Right forelimb (tissue), 1 donor: Measurements from ENCODE around the gene LRRC19.

Source experiments
- DNase-seq: peaks from one replicate; pipeline ENCODE4 v3.0.0-alpha.2; 2018

LRRC19 gene

DNA sequence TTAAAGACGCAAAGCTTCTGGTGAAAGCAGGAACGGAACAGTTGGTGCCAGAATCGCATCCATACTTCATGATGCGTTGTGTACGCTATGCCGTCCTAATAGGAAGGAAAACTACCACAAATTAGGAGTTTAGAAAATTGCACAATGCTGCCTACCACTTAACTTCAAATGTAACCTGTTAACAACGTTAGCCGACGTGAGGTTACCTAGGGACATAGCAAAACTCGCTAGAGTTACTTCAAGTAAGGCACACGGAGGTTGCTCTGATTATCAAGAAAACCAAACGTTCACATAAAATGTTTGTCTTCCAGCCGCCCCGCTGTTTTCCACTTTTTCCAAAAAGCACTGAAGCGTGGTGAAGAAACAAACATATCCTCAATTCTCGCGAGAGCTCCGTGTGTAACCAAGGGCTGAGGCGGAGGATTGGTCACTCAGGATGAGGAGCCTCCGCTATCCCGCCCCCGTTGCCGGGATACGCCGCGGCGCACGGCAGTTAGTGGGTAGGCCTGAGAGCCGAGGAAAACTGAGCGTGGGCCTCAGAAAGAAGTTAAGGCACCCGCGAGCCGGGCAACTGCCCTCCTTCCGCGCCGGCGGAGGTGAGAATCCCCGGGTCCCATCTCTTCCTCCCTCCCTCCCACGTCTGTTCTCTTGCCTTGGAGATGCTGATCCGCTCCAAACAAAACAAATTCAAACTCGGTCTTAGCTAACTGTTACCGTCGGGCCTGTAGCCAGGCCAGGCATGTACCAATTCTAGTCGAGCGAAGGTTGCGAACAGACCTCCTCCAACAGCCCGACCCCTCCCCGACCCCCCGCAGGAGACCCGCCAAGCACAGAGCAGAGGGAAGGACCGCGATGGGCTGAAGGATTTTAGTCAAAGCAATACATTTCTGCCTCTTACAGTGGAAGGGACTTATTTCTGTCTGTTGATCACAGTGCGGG is 49.3 kb downstream of the LRRC19 start, which contains the start of gene IFT74:
IFT74 (plus strand) TSS at position 492 of the 939 bp plus-strand sequence. CDS start 5,556 bp downstream, outside the sequence.
- DNase-seq: peak; percentile 97

DNA sequence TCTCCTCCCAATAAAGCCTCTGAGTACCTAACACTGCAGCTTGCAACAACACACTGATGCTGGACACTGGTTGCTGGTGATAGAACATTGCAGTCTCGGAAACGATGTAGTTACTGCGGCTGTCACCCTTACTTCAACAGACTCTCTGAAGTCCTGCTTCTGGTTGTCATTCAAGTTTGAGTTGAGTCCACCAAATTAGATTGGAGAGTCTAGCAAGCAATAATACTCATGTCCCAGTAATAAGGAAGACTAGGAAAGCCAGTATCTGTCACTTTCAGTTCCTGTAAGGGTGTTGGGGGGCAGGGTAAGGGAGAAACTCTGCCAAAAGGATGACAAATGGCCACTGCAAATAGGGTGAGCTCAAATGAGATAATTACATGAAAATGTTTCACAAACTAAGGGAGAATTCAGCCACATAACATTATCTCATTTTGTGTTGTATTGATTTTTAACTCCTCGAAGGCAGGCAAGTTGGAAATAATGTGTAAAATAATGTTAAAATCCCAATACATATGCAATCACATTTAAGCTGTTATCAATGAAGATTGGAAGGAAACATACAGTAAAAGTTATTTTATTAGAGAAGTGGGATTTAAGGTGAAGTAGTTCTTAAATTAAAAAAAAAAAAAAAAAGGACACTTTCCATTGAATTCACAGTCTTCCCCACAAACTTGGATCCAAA is 50.1 kb downstream of the LRRC19 start:
- no peak for DNase-seq

DNA sequence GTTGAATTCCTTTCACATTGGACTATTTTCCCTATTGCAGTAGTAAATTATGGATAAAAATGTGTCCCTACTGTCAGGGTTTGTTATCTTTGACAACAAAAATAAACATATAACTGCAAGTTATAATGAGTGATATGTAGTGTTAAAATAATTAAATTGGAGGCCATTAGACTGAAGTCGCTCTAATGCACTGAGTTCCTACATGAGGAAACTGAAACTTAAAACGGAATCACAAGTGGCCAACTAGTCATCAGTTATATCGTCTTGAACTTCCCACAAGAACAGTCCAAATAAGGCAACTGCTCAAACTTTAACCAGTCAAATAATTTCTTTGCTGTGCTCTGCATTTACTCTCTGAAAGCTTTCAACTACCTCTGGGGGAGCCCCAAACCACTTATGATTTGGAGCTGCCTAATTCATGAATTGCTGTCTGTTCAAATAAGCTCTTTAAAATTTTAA is 51.4 kb downstream of the LRRC19 start:
- DNase-seq: no peak

DNA sequence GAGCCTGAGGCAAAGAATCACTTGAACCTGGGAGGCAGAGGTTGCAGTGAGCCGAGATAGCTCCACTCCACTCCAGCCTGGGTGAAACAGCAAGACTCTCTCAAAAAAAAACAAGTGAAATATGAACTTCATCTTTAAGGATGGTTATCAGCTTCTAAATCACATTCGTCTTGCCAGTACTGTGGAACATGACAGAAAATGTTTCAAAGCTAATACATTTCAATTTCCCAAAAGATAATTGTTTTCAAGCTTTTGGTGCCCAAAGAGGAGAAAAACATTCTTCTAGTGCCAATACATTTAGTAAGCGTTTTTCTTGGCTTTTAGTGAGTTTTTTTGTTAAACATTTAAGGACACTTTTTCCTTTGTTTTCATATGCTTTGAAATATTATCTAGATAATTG is 53.7 kb downstream of the LRRC19 start:
- DNase-seq: no peak

GRCh38 chr9:26950521-26950920 is 55.0 kb downstream of the LRRC19 start:
- DNase-seq: no peak

- no peak for DNase-seq
These were observed 55.8 kb downstream of the LRRC19 start for GRCh38 chr9:26949637-26950069.

GRCh38 chr9:26947736-26948135 is 57.7 kb downstream of the LRRC19 start:
- no peak for DNase-seq

DNA sequence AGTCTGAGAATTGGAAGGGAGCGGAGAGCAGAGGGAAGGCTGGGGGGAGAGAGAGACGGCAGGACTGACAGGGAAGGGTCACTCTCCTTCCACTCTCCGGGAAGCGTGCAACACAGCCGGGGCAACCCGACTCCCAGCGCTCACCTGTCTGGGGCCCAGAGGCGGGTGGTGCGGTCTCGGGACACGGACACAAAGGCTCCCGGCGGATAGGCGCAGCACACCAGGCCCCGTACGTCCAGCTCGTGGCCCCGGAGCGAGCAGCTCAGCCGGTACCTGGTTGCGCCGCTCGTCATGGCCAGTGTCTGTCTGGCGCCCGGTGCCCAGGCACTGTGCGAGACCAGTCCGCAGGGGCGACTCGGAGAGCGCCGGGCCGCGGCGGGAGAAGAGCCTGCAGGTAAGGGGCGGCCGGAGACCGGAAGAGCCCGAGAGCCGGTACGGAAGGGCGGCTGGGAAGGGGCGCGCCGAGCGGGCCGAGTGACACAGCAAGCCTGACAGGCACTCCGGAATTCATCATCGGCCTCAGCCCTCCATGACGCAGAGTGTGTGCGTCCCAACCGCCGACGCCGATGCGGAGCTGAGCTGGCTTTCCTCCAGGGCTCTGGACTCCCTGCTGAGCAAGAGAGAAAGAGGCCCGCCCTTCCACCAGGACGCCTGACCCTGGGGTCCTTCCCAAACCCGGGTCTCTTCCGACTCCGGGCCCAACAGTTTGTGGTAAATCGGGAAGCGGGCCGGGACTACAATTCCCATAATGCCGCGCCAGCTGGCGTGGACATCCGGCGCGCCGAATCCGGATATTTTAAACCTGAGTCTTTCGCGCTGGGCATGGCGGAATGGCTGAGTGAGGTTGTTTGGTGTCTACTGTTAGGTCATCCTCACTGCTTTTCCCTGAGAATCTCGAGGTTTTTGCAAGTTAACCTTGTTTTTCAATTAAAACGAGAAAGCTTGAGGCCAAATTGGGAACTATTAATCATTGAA is 58.4 kb downstream of the LRRC19 start, which contains the start of gene PLAA:
PLAA (minus strand) TSS at position 490 of the 975 bp plus-strand sequence; CDS start at position 293, 197 bp downstream.
- DNase-seq: peak; percentile 94

DNA sequence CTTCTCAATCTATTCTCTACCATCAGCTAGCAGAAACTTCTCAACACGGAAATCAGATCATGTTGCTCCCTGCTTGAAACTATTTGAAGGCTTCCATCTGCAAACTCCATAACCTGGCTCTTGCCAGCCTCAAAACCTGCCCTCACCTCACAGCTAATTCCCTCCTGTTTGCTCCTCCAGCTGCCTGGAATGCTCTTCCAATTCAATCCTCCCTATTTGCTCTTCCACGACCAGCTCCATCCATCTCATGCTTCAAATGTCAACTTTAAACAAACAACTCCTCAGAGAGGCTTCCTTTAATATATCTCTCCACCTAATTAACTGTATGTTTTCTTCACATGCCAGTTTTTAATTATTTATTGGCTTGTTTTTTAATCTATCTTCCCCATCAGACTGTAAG is 59.9 kb downstream of the LRRC19 start:
- DNase-seq: no peak
